Esophagus muscularis mucosa (tissue), 4 donors: ENCODE data around the gene IGFBP7. TPM values are rescaled to one million over a fixed set of nuclear protein-coding genes. Genes with fewer than 3 reads are reported as not detected.

ENCODE experiments used
- DNase-seq: peaks from one replicate; pipeline ENCODE4 v3.0.0-alpha.2; 2017; ENCODE audit errors: extremely low spot score
- H3K27ac ChIP-seq, 4 donors: fragments of 200-600 bp; sonication (generic); replicated peaks in 1 of 4; 1 replicate in 3 of 4; 2 replicates in 1 of 4; pipeline ENCODE4 v1.5.1; 2016 to 2019; ENCODE audit warnings: mild to moderate bottlenecking in 1 of 4
- H3K27me3 ChIP-seq, 4 donors: fragments of 200-600 bp; sonication (generic); one replicate each; pipeline versions ENCODE4 v1.5.1 to v1.6.0; 2016 to 2019
- H3K36me3 ChIP-seq, 4 donors: fragments of 200-600 bp; sonication (generic); one replicate each; pipeline ENCODE4 v1.5.1; 2016 to 2019
- H3K4me1 ChIP-seq, 4 donors: fragments of 200-600 bp; sonication (generic); one replicate each; pipeline ENCODE4 v1.5.1; 2016 to 2019
- H3K4me3 ChIP-seq, 4 donors: fragments of 200-600 bp; sonication (generic); 1 replicate in 2 of 4; 2 replicates in 2 of 4; pipeline ENCODE4 v1.5.1; 2016 to 2019; ENCODE audit warnings: mild to moderate bottlenecking in 4 of 4, moderate library complexity in 1 of 4
- H3K9me3 ChIP-seq, 4 donors: fragments of 200-600 bp; sonication (generic); 1 replicate in 3 of 4; 2 replicates in 1 of 4; pipeline ENCODE4 v1.5.1; 2016 to 2019
- CTCF ChIP-seq, 3 experiments: fragments of 200-600 bp in 2 of 3; fragments of 450-650 bp in 1 of 3; sonication (generic) in 2 of 3; IDR thresholded peaks; one replicate each; pipeline ENCODE4 v1.5.1; 2017 to 2019; ENCODE audit warnings: antibody characterized with exemption in 3 of 3, mild to moderate bottlenecking in 2 of 3, moderate library complexity in 1 of 3
- EP300 ChIP-seq: sonication (generic); formaldehyde crosslinking; IDR thresholded peaks from one replicate; pipeline ENCODE4 v1.6.1; 2017; ENCODE audit warnings: antibody characterized with exemption
- POLR2A ChIP-seq: fragments of 450-650 bp; IDR thresholded peaks from one replicate; pipeline ENCODE4 v1.6.1; 2017; ENCODE audit warnings: antibody characterized with exemption, moderate library complexity, mild to moderate bottlenecking, low read depth
- POLR2AphosphoS5 ChIP-seq, 2 donors: sonication (generic); formaldehyde crosslinking; IDR thresholded peaks; one replicate each; pipeline ENCODE4 v1.6.1; 2017; ENCODE audit warnings: antibody characterized with exemption in 2 of 2
- WGBS: methylation state at CpG from one replicate; pipeline ENCODE4 v1.1.5; 2018; 5-methylcytosine and 5-hydroxymethylcytosine counted together
- intact Hi-C: fragments of 100-400 bp; cut with DNase I; formaldehyde crosslinking; loops from one replicate; pipeline ENCODE4 v1.15.1; 2023
- total RNA-seq, 4 donors: library from RNA; depleted of rRNA; stranded (reverse); fragments of >200 nt; gene quantifications; one replicate each; pipeline versions ENCODE4 v1.1.0 to v1.2.1, GENCODE V29; 2016

The IGFBP7 gene
- total RNA-seq, 4 donors from 2014 or later, result 712 to 1,070 (median 762) TPM

- 91% methylated on average over 3 of the region's 3 CpGs for WGBS
- Histone ChIP-seq H3K9me3 (no peaks in the 10 kb centered on the region), H3K4me1 (peaks cover 0 to 13% (median 9%) of the 10 kb centered on the region in 4 donors), H3K36me3 (peaks cover 26 to 83% (median 48%) of the 10 kb centered on the region in 4 donors), H3K27ac (no peak overlapping the region), H3K27me3 (no peaks in the 10 kb centered on the region), H3K4me3 (no peak overlapping the region)
- no peak for DNase-seq
- TF ChIP-seq POLR2A (no peak), POLR2AphosphoS5 (IDR thresholded peaks at IDR 0.05) (no peak), CTCF (IDR thresholded peaks at IDR 0.05) (no peak), EP300 (no peak)
- intact Hi-C loops, result no loop called here
Observed at GRCh38 chr4:57034520-57034919, 75.7 kb downstream of the IGFBP7 start.

GRCh38 chr4:57023104-57023503 lies 87.1 kb downstream of the IGFBP7 start:
- Histone ChIP-seq H3K36me3 (peaks cover 37 to 100% (median 75%) of the 10 kb centered on the region in 4 donors), H3K4me3 (no peak overlapping the region), H3K27ac (no peak overlapping the region), H3K9me3 (no peaks in the 10 kb centered on the region), H3K27me3 (no peaks in the 10 kb centered on the region), H3K4me1 (peaks cover 0 to 10% (median 8%) of the 10 kb centered on the region in 4 donors)
- no peak for TF ChIP-seq EP300
- no peak for TF ChIP-seq POLR2AphosphoS5 (IDR thresholded peaks at IDR 0.05)
- TF ChIP-seq POLR2A, result no peak
- no peak for TF ChIP-seq CTCF (IDR thresholded peaks at IDR 0.05)
- no peak for DNase-seq
- intact Hi-C loops, result no loop called here
- WGBS, result 87% methylated on average over 4 of the region's 4 CpGs

- no peaks in the 10 kb centered on the region for H3K27me3 ChIP-seq
- H3K4me3 ChIP-seq, result no peak overlapping the region
- TF ChIP-seq EP300, result no peak
- TF ChIP-seq POLR2AphosphoS5 (IDR thresholded peaks at IDR 0.05), result no peak
- no peak for TF ChIP-seq CTCF (IDR thresholded peaks at IDR 0.05)
- H3K27ac ChIP-seq, result peak overlapping the region in 1 of 4 donors; percentile 13
- 89% methylated on average over 5 of the region's 5 CpGs for WGBS
- H3K4me1 ChIP-seq, result peaks cover 0 to 10% (median 8%) of the 10 kb centered on the region in 4 donors
- no peak for DNase-seq
- H3K9me3 ChIP-seq, result no peaks in the 10 kb centered on the region
- H3K36me3 ChIP-seq, result peaks cover 50 to 98% (median 73%) of the 10 kb centered on the region in 4 donors
- intact Hi-C loops, result no loop called here
Observed at GRCh38 chr4:57020467-57021101, 89.6 kb downstream of the IGFBP7 start.

- Histone ChIP-seq H3K36me3 (peaks cover 45 to 98% (median 74%) of the 10 kb centered on the region in 4 donors), H3K4me1 (peaks cover 0 to 10% (median 8%) of the 10 kb centered on the region in 4 donors), H3K9me3 (no peaks in the 10 kb centered on the region), H3K4me3 (no peak overlapping the region), H3K27me3 (no peaks in the 10 kb centered on the region), H3K27ac (no peak overlapping the region)
- DNase-seq, result no peak
- intact Hi-C loops, result no loop called here
- TF ChIP-seq POLR2AphosphoS5 (IDR thresholded peaks at IDR 0.05) (no peak), EP300 (no peak), CTCF (IDR thresholded peaks at IDR 0.05) (no peak), POLR2A (no peak)
Observed at GRCh38 chr4:57018980-57019379, 91.2 kb downstream of the IGFBP7 start.
